Measurements from ENCODE around the gene ATP1B4. TPM values are rescaled to one million over a fixed set of nuclear protein-coding genes. Genes with fewer than 3 reads are reported as not detected.

The ATP1B4 gene
- total RNA-seq, 1 experiment from 2014 or later = not detected

GRCh38 chrX:120372667-120373370, 10.9 kb downstream of the ATP1B4 start:
- POLR2A ChIA-PET = no interaction called here
- TF ChIP-seq, protein P1, sequence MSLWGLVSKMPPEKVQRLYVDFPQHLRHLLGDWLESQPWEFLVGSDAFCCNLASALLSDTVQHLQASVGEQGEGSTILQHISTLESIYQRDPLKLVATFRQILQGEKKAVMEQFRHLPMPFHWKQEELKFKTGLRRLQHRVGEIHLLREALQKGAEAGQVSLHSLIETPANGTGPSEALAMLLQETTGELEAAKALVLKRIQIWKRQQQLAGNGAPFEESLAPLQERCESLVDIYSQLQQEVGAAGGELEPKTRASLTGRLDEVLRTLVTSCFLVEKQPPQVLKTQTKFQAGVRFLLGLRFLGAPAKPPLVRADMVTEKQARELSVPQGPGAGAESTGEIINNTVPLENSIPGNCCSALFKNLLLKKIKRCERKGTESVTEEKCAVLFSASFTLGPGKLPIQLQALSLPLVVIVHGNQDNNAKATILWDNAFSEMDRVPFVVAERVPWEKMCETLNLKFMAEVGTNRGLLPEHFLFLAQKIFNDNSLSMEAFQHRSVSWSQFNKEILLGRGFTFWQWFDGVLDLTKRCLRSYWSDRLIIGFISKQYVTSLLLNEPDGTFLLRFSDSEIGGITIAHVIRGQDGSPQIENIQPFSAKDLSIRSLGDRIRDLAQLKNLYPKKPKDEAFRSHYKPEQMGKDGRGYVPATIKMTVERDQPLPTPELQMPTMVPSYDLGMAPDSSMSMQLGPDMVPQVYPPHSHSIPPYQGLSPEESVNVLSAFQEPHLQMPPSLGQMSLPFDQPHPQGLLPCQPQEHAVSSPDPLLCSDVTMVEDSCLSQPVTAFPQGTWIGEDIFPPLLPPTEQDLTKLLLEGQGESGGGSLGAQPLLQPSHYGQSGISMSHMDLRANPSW (CRISPR knock-in tag; conservative IDR thresholded peaks at IDR 0.05; ENCODE audit: low read depth) = no peak
- TF ChIP-seq, protein P2, sequence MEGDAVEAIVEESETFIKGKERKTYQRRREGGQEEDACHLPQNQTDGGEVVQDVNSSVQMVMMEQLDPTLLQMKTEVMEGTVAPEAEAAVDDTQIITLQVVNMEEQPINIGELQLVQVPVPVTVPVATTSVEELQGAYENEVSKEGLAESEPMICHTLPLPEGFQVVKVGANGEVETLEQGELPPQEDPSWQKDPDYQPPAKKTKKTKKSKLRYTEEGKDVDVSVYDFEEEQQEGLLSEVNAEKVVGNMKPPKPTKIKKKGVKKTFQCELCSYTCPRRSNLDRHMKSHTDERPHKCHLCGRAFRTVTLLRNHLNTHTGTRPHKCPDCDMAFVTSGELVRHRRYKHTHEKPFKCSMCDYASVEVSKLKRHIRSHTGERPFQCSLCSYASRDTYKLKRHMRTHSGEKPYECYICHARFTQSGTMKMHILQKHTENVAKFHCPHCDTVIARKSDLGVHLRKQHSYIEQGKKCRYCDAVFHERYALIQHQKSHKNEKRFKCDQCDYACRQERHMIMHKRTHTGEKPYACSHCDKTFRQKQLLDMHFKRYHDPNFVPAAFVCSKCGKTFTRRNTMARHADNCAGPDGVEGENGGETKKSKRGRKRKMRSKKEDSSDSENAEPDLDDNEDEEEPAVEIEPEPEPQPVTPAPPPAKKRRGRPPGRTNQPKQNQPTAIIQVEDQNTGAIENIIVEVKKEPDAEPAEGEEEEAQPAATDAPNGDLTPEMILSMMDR (IDR thresholded peaks at IDR 0.05) = no peak
- no peak for TF ChIP-seq ELF4 (CRISPR knock-in tag; IDR thresholded peaks at IDR 0.05; ENCODE audit: low read depth)
- TF ChIP-seq TCF7 (CRISPR knock-in tag; IDR thresholded peaks at IDR 0.05; ENCODE audit: low read depth) = no peak
- TF ChIP-seq, protein P3, sequence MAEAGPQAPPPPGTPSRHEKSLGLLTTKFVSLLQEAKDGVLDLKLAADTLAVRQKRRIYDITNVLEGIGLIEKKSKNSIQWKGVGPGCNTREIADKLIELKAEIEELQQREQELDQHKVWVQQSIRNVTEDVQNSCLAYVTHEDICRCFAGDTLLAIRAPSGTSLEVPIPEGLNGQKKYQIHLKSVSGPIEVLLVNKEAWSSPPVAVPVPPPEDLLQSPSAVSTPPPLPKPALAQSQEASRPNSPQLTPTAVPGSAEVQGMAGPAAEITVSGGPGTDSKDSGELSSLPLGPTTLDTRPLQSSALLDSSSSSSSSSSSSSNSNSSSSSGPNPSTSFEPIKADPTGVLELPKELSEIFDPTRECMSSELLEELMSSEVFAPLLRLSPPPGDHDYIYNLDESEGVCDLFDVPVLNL (CRISPR knock-in tag; IDR thresholded peaks at IDR 0.05; ENCODE audit: borderline replicate concordance, low read depth) = no peak
- no peak for TF ChIP-seq USF2 (CRISPR knock-in tag; IDR thresholded peaks at IDR 0.05)
- TF ChIP-seq, protein P4, sequence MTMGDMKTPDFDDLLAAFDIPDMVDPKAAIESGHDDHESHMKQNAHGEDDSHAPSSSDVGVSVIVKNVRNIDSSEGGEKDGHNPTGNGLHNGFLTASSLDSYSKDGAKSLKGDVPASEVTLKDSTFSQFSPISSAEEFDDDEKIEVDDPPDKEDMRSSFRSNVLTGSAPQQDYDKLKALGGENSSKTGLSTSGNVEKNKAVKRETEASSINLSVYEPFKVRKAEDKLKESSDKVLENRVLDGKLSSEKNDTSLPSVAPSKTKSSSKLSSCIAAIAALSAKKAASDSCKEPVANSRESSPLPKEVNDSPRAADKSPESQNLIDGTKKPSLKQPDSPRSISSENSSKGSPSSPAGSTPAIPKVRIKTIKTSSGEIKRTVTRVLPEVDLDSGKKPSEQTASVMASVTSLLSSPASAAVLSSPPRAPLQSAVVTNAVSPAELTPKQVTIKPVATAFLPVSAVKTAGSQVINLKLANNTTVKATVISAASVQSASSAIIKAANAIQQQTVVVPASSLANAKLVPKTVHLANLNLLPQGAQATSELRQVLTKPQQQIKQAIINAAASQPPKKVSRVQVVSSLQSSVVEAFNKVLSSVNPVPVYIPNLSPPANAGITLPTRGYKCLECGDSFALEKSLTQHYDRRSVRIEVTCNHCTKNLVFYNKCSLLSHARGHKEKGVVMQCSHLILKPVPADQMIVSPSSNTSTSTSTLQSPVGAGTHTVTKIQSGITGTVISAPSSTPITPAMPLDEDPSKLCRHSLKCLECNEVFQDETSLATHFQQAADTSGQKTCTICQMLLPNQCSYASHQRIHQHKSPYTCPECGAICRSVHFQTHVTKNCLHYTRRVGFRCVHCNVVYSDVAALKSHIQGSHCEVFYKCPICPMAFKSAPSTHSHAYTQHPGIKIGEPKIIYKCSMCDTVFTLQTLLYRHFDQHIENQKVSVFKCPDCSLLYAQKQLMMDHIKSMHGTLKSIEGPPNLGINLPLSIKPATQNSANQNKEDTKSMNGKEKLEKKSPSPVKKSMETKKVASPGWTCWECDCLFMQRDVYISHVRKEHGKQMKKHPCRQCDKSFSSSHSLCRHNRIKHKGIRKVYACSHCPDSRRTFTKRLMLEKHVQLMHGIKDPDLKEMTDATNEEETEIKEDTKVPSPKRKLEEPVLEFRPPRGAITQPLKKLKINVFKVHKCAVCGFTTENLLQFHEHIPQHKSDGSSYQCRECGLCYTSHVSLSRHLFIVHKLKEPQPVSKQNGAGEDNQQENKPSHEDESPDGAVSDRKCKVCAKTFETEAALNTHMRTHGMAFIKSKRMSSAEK (CRISPR knock-in tag; IDR thresholded peaks at IDR 0.05; ENCODE audit: borderline replicate concordance) = no peak
- no peak for TF ChIP-seq ZNF423 (CRISPR knock-in tag; IDR thresholded peaks at IDR 0.05)
- no peak for TF ChIP-seq CREB1 (CRISPR knock-in tag; IDR thresholded peaks at IDR 0.05)
- no peak for TF ChIP-seq ZNF121 (CRISPR knock-in tag; IDR thresholded peaks at IDR 0.05)
- TF ChIP-seq, protein P5, sequence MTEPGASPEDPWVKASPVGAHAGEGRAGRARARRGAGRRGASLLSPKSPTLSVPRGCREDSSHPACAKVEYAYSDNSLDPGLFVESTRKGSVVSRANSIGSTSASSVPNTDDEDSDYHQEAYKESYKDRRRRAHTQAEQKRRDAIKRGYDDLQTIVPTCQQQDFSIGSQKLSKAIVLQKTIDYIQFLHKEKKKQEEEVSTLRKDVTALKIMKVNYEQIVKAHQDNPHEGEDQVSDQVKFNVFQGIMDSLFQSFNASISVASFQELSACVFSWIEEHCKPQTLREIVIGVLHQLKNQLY (CRISPR knock-in tag; IDR thresholded peaks at IDR 0.05) = no peak
- TF ChIP-seq ETV6 (CRISPR knock-in tag; IDR thresholded peaks at IDR 0.05) = no peak
- TF ChIP-seq, protein P6, sequence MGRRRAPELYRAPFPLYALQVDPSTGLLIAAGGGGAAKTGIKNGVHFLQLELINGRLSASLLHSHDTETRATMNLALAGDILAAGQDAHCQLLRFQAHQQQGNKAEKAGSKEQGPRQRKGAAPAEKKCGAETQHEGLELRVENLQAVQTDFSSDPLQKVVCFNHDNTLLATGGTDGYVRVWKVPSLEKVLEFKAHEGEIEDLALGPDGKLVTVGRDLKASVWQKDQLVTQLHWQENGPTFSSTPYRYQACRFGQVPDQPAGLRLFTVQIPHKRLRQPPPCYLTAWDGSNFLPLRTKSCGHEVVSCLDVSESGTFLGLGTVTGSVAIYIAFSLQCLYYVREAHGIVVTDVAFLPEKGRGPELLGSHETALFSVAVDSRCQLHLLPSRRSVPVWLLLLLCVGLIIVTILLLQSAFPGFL (CRISPR knock-in tag; IDR thresholded peaks at IDR 0.05; ENCODE audit: borderline replicate concordance) = no peak
- no peak for TF ChIP-seq ZNF416 (CRISPR knock-in tag; IDR thresholded peaks at IDR 0.05)
- TF ChIP-seq, protein P7, sequence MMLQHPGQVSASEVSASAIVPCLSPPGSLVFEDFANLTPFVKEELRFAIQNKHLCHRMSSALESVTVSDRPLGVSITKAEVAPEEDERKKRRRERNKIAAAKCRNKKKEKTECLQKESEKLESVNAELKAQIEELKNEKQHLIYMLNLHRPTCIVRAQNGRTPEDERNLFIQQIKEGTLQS (CRISPR knock-in tag; conservative IDR thresholded peaks at IDR 0.05) = no peak
- TF ChIP-seq MYBL2 (CRISPR knock-in tag; IDR thresholded peaks at IDR 0.05) = no peak
- no peak for TF ChIP-seq ZNF219 (CRISPR knock-in tag; IDR thresholded peaks at IDR 0.05; ENCODE audit: borderline replicate concordance)
- no peak for TF ChIP-seq EMX1 (CRISPR knock-in tag; IDR thresholded peaks at IDR 0.05)
- Mint-ChIP-seq H3K9me3 (no peaks in the 10 kb centered on the region), H3K4me1 (peaks cover 13% of the 10 kb centered on the region), H3K27ac (no peak overlapping the region), H3K27me3 (ENCODE audit: low read depth) (no peaks in the 10 kb centered on the region), H3K4me3 (no peak overlapping the region), H3K36me3 (no peaks in the 10 kb centered on the region)
- DNase-seq (ENCODE audit: low spot score) (no peak), ATAC-seq (no peak)
- CTCF ChIA-PET = interaction anchor here (1.2 to 1.7 kb wide), 3 partner anchors 8 to 113 kb away, joined by 3 to 5 read pairs (median 3); no protein-coding TSS in a partner anchor

Measured in WTC11 (cell line).